ENCODE data around the gene IVD. TPM values are rescaled to one million over a fixed set of nuclear protein-coding genes. Genes with fewer than 3 reads are reported as not detected.
A peak's percentile ranks its signal among the peaks of the same experiment; 100 is the strongest.

IVD gene
- total and polyA plus RNA-seq, 9 of the 15 experiments (the other 6 are each of a cell fraction or from before 2014, with no cell fraction given): 0.15 to 4.5 (median 2.4) TPM

- no peak for TF ChIP-seq SREBF2 (CRISPR knock-in tag; IDR thresholded peaks at IDR 0.05)
- TF ChIP-seq ESRRB (CRISPR knock-in tag; IDR thresholded peaks at IDR 0.05; ENCODE audit: borderline replicate concordance): no peak
- peak; percentile 72 for TF ChIP-seq TAF9B (IDR thresholded peaks at IDR 0.05; ENCODE audit: partially characterized antibody)
- TF ChIP-seq, protein P1, sequence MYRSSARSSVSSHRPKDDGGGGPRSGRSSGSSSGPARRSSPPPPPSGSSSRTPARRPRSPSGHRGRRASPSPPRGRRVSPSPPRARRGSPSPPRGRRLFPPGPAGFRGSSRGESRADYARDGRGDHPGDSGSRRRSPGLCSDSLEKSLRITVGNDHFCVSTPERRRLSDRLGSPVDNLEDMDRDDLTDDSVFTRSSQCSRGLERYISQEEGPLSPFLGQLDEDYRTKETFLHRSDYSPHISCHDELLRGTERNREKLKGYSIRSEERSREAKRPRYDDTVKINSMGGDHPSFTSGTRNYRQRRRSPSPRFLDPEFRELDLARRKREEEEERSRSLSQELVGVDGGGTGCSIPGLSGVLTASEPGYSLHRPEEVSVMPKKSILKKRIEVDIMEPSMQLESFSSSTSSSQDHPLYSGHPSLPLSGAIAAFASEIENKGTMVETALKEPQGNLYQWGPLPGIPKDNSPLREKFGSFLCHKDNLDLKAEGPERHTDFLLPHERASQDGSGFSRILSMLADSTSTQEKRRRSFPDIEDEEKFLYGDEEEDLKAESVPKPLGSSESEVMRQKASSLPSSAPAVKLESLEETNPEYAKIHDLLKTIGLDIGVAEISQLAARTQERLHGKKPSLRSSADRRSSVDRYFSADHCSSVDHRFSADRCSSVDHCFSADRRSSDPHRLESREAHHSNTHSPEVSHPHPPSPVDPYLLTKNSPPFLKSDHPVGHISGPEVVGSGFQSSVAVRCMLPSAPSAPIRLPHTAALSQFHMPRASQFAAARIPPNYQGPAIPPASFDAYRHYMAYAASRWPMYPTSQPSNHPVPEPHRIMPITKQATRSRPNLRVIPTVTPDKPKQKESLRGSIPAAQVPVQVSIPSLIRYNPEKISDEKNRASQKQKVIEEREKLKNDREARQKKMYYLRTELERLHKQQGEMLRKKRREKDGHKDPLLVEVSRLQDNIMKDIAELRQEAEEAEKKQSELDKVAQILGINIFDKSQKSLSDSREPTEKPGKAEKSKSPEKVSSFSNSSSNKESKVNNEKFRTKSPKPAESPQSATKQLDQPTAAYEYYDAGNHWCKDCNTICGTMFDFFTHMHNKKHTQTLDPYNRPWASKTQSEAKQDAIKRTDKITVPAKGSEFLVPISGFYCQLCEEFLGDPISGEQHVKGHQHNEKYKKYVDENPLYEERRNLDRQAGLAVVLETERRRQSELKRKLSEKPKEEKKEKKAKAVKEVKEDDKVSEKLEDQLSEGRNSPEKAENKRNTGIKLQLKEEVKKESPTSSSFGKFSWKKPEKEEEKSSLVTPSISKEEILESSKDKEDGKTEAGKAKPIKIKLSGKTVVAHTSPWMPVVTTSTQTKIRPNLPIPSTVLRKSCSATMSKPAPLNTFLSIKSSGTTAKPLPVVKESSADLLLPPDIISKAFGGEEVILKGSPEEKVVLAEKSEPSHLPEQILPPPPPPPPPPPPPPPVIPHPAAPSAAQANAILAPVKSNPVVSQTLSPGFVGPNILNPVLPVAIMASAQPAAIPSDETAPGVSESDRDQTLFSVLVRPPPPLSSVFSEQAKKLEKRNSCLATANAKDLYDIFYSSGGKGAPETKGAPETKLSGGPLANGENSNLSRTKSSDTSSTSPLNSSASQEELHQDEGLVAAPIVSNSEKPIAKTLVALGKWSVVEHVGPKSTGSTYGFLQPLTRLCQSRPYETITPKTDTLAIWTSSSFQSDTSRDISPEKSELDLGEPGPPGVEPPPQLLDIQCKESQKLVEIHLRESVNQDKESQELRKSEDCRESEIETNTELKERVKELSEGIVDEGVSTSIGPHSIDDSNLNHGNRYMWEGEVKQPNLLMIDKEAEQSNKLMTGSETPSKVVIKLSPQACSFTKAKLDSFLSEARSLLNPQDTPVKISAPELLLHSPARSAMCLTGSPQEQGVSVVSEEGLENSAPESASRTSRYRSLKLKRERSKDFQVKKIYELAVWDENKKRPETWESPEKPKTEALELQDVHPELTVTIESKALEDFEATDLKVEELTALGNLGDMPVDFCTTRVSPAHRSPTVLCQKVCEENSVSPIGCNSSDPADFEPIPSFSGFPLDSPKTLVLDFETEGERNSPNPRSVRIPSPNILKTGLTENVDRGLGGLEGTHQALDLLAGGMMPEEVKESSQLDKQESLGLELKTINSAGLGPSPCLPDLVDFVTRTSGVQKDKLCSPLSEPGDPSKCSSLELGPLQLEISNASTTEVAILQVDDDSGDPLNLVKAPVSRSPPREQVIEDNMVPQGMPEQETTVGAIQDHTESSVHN (IDR thresholded peaks at IDR 0.05; ENCODE audit: borderline replicate concordance in 1 of 2, low read depth in 1 of 2): no peak
- TF ChIP-seq, protein P2, sequence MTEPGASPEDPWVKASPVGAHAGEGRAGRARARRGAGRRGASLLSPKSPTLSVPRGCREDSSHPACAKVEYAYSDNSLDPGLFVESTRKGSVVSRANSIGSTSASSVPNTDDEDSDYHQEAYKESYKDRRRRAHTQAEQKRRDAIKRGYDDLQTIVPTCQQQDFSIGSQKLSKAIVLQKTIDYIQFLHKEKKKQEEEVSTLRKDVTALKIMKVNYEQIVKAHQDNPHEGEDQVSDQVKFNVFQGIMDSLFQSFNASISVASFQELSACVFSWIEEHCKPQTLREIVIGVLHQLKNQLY (CRISPR knock-in tag; conservative IDR thresholded peaks at IDR 0.05): no peak
- TF ChIP-seq KAT7 (CRISPR knock-in tag; IDR thresholded peaks at IDR 0.05; ENCODE audit: borderline replicate concordance): peak; percentile 72; the same call in 1 of the 2 replicates
- TF ChIP-seq POLR2AphosphoS2 (IDR thresholded peaks at IDR 0.05; ENCODE audit: low read length): no peak
- no peak for TF ChIP-seq ZNF408 (CRISPR knock-in tag; IDR thresholded peaks at IDR 0.05; ENCODE audit: low read depth)
- TF ChIP-seq THAP12 (CRISPR knock-in tag; IDR thresholded peaks at IDR 0.05): no peak
- peak; percentile 100 for TF ChIP-seq FOXM1 (IDR thresholded peaks at IDR 0.05; ENCODE audit: low read depth)
- peak; percentile 97 for TF ChIP-seq FOXM1 (CRISPR knock-in tag; IDR thresholded peaks at IDR 0.05; ENCODE audit: low read depth)
- TF ChIP-seq PHB2 (IDR thresholded peaks at IDR 0.05; ENCODE audit: low read depth): no peak
- peak; percentile 35; the same call in 1 of the 2 replicates for TF ChIP-seq C11orf30 (IDR thresholded peaks at IDR 0.05; ENCODE audit: low read depth)
- no peak for TF ChIP-seq ZNF175 (CRISPR knock-in tag; IDR thresholded peaks at IDR 0.05; ENCODE audit: low read depth)
- TF ChIP-seq PHF8 (IDR thresholded peaks at IDR 0.05; ENCODE audit: borderline replicate concordance, low read length): peak; percentile 87; the same call in 1 of the 2 replicates
Measured at GRCh38 chr15:40382580-40383456, 22.8 kb upstream of the IVD start, which contains the start of gene KNSTRN (continued).
